NCI-H524 (cell line): ENCODE data around the gene ZDHHC12.

ENCODE experiments used
- DNase-seq, 2 experiments: peaks; one replicate each; lab custom pipeline; 2025; lab: John Stamatoyannopoulos, UW

Gene ZDHHC12

GRCh38 chr9:128729766-128730517, 6.0 kb upstream of the ZDHHC12 start:
- DNase-seq = peak; percentile 29 to 74

- DNase-seq = peak; percentile 95 to 98
Measured at GRCh38 chr9:128729302-128729701, 5.4 kb upstream of the ZDHHC12 start.

GRCh38 chr9:128728298-128728697, 4.4 kb upstream of the ZDHHC12 start:
- no peak for DNase-seq

- DNase-seq = no peak
Measured at GRCh38 chr9:128727640-128728248, 3.8 kb upstream of the ZDHHC12 start.

- peak; percentile 99 to 100 for DNase-seq
Measured at GRCh38 chr9:128724744-128725211, 851 bp upstream of the ZDHHC12 start.

GRCh38 chr9:128723352-128723865, 518 bp downstream of the ZDHHC12 start:
- no peak for DNase-seq

GRCh38 chr9:128722380-128723351, 1.3 kb downstream of the ZDHHC12 start:
- DNase-seq = no peak

- DNase-seq = no peak
Measured at GRCh38 chr9:128721487-128722010, 2.4 kb downstream of the ZDHHC12 start.

GRCh38 chr9:128720841-128721486, 3.0 kb downstream of the ZDHHC12 start:
- DNase-seq = no peak

GRCh38 chr9:128719919-128720605, 3.9 kb downstream of the ZDHHC12 start:
- no peak for DNase-seq

GRCh38 chr9:128718475-128718874, 5.5 kb downstream of the ZDHHC12 start:
- no peak for DNase-seq

GRCh38 chr9:128718047-128718446, 5.9 kb downstream of the ZDHHC12 start:
- no peak for DNase-seq

- DNase-seq = no peak
Measured at GRCh38 chr9:128716581-128717254, 7.2 kb downstream of the ZDHHC12 start.

GRCh38 chr9:128715436-128715750, 8.5 kb downstream of the ZDHHC12 start:
- DNase-seq = no peak

- DNase-seq = no peak
Measured at GRCh38 chr9:128714586-128715435, 9.1 kb downstream of the ZDHHC12 start.

GRCh38 chr9:128713941-128714573, 9.9 kb downstream of the ZDHHC12 start:
- DNase-seq = no peak

GRCh38 chr9:128713411-128713780, 10.5 kb downstream of the ZDHHC12 start:
- DNase-seq = no peak

GRCh38 chr9:128712451-128713410, 11.2 kb downstream of the ZDHHC12 start:
- DNase-seq = no peak
